Stimulated activated CD8-positive, alpha-beta memory T cell treated with anti-CD3 and anti-CD28 coated beads, Interleukin-7, amount 100 ng/mL, for 24 hours (primary cell): ENCODE measurements around the gene ID4.

ENCODE experiments used
- DNase-seq: peaks from one replicate; pipeline ENCODE4 v3.0.0-alpha.2; 2020; ENCODE audit warnings: low read depth

The ID4 gene

DNA sequence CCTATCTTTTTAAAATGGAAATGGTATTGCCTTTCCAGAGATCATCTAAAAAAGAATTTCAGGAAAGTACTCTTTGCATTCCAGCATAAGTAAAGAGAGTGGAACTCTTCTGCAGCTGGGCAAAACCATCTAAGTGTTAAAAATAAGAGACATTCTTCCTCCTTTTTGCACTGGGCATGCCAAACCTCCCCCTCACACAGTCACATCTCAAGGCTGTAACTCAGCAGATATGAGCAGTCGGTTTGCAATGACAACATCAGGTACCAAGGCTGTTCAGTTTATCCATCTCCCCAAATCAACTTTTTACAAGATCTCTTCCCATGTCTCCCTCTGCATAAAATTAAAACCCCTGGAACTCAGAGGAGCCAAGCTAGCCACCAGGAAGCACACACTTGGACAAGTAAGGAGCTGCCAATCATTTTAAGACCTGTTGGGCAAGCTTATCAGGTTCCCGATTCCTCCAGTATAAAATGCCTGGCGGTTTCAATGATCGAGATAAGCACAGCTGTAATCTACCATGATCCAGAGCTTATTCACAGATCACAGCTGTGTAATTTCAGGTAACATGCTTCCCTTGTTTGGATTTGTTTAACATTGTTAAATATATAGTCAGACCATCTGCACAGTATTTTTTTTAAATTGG is 23.2 kb downstream of the ID4 start:
- DNase-seq: no peak

DNA sequence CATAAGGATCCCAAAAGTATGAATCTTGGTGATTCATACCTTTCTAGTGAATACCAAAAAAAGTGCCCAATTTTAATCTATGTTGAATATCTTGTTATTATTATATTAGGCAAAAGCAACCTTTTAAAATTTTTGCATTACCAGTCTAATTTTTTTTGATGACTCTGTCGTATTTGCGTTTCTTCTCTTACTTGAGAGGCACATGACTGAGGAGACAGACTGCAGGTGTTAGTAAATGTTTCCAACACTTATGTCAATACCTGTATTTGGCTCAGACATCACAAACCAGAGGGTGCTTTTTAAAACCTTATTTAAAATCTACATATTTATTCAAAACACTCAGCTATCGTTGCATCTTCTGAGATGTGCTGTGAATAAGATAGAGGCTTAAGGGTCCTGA is 27.1 kb downstream of the ID4 start:
- DNase-seq: no peak

DNA sequence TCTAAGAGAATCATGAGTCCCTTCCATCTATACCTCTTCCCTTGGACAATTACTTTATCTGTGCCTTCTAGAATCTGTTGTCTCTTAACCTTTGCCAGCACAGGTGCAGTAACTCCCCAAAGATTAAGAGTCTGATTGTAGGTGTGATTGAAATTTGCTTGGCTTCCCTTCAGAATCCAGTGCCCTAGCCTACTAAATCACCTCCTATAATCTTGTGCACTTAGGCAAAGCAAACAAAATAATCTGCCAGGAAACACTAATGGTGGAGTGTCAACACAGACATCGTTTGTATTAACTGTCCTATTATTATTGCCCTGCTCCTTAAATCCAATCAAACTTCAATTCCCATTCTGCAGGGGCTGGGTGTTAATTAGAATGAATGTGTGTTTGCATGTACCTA is 28.0 kb downstream of the ID4 start:
- no peak for DNase-seq

DNA sequence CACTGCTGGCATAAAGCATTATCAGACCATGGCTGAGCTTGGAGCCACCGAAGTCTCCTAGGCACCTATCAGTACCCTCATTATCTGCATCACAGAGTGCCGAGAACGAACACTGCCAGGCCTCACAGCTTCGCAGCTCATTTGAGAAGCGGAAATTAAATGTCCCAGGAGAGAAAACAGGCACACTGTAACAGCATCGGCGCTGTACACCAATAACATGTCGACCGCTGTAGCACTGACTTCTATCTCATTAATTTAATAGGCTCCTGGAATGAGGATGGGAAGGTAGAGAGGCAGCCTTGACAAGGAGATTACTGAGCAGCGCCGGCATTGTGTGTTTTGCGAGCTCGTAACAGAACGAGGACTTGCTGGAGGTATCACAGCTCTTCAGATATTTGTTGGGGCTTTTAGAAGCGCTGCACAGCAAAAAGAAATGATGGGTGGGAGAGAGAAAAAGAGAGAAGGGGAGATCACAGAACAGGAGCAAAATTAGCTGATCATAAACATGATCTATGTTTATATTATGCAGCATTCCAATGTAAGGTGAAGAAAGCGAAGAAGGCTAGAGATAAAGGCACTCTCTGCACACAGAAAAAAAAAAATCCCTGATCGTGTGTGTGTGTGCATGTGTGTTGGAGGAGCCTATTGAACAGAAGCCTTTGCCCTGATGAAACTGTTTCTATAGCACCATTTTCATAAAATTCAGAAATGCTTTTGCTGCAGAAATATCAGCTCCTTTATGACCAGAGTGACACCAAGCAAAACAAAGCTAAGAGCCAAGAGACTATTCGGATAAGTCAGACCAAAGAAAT is 29.2 kb downstream of the ID4 start:
- DNase-seq: no peak

DNA sequence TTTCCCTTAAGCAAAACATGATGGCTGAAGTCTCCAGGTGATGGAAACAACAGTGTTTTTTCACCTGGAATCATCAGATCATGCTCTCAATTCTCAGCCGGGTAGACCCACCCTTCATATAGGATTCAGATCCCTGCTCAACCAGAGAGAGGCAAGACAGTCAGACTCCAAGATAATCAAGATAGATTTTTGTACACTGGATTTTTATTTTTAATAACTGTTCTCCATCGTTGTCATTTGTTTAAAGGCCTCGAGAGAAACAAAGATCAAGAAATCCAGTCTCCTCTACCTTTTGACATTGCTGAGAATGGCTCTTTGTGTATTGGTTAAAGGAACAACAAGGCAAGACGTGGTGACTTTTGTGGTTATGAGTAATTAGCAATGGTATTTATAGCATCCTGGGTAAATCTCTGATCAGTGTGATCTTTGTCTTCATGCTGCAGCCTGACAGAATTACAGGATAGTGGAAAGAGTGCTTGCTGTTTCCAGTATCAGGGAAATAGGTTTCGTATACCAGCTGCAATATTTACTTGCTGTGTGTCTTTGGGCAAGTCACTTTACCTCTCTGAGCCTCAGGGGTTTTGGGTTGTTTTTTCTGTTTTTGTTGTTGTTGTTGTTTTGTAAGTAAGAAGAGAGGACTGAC is 29.9 kb downstream of the ID4 start:
- no peak for DNase-seq

DNA sequence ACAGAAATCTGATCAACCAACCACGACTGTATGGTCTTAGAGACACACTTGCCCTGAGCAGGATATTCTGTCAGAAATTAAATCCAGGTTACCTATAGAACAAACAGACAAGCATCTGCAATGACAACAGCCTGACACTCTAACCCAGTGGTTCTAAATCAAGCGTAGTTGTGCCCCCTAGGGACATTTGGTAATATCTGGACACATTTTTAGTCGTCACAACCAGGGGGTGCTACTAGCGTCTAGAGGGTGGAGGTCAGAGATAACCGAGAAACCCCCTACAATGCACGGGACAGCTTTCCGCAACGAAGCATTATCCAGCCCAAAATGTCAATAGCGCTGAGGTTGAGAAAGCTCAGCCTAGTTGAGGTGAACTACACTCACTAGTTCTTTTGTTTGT is 32.3 kb downstream of the ID4 start:
- DNase-seq: no peak

DNA sequence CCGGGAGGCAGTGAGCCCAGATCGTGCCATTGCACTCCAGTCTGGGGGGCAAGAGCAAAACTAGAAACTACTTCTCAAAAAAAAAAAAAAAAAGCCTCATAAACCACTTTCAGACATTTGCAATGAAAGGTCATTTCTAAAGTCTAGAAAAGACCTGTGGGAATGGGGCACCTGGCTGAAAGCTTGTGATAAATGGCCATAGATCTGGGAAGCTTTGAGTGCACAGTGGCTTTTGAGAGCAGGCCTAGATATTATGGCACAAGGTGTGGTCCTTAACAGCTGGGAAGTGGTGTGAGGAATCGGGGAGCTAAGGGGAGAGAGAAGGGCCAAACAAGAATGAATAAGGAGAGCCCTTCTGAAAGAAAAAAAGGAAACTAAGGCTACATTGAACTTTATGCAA is 33.2 kb downstream of the ID4 start:
- no peak for DNase-seq

DNA sequence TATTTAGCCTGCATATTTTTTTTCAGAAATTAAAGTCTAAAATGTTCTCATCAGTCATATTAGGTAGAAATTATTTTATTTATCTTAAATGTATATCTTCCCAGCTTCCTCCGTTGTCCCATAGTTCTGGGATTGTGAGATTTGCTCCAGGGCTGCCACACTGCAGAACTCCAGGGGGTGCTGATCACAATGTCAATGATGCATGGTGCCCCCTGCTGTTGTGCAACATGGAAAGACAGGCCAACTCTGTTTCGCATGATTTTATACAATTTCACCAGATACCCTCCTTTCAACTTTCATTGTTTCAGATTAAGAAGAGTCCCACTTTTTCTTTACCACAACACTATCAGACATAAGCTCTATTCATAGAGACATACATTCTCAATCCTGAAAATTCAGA is 35.9 kb downstream of the ID4 start:
- no peak for DNase-seq

DNA sequence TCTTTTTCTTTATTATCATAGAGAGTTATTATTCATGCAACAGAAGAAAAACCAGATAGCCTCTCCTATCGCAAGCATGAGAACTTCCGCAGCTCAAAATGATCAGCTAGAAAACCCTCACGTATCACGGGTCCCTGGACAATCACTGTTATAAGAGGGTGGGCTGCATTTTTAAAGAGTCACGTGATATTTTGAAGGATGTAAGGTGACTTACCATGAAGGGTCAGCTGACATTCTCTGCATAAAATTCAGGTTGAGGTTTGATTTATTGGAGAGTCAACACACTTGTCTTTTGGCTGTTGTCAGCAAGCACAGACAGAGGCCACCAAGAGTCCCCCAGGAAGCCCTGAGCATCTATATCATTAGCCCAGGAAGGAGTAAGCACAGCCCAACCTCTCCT is 39.5 kb downstream of the ID4 start:
- DNase-seq: no peak

DNA sequence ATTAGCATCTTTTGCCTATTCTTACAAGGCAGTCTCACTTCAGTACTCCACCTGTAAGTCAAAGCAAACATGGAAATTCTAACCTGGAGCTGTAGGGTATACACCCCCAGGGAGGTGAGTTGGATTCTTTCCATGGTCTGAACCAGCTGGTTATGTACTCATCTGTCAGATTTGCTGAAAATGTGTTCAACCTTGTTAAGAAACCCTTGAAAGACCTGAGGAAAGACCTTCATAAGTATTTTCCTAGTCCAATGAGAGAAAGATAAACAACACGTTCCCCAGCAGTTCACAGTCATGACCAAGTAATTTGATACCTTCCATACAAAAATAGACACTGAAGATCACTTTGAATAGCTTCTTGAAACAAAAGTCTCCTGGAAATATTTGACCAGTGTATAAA is 42.5 kb downstream of the ID4 start:
- no peak for DNase-seq

DNA sequence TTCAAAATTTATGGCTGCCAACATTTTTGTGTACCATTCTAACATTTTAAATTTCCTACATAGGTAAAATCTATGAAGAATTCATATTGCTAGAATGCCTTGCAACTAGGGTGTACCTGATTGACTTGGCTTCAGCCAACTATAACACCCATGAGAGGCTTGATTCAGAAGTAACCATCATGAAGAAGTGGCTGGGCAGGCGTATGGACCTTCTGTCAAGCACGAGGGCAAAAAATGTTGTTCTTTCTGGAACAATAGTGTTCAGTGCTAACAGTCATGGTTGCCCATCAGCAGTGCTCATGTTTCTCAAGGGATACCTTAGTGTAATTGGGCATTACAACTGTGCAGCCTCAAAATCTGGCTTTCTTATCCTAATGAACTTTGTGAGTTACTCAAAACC is 42.9 kb downstream of the ID4 start:
- no peak for DNase-seq

DNA sequence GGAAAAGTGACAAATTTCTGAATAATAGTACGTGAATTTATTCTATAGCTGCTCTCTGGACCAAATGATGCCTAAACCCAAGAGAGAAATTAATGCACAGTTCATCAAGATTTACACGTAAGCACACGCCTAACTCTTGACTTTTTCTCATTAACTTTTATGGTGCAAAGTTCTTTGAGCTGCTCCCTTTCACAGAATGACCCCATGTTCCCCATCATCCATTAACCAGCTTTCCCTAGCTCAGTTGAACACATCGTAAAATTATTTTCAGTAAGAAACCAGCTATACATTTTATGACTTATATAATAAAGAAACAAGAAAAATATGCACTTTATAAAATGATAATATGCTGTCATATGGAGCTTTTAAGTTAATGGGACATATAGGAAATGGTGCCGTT is 54.3 kb downstream of the ID4 start:
- no peak for DNase-seq
